Nephron progenitor cell (in vitro differentiated cells): Measurements from ENCODE around the gene EEF1A2.

Experiments used
- DNase-seq: peaks from one replicate; pipeline ENCODE4 v3.0.0; 2021
- H3K27ac Mint-ChIP-seq: 2 replicates; pipeline ENCODE4 v1.8.0; 2021; ENCODE audit warnings: mild to moderate bottlenecking, moderate library complexity, mixed read lengths
- H3K27me3 Mint-ChIP-seq: 2 replicates; pipeline ENCODE4 v1.8.0; 2021; ENCODE audit warnings: mild to moderate bottlenecking, low read depth, mixed read lengths; ENCODE audit not compliant: poor library complexity
- H3K36me3 Mint-ChIP-seq: 2 replicates; pipeline ENCODE4 v1.8.0; 2021; ENCODE audit warnings: low read depth, mixed read lengths
- H3K4me1 Mint-ChIP-seq: 2 replicates; pipeline ENCODE4 v1.8.0; 2021; ENCODE audit warnings: mixed read lengths
- H3K4me3 Mint-ChIP-seq: 2 replicates; pipeline ENCODE4 v1.8.0; 2021; ENCODE audit warnings: mild to moderate bottlenecking, moderate library complexity, mixed read lengths
- H3K9me3 Mint-ChIP-seq: 2 replicates; pipeline ENCODE4 v1.8.0; 2021; ENCODE audit warnings: mild to moderate bottlenecking, moderate library complexity, mixed read lengths
- TF ChIP-seq, protein P1 (sequence below): fragments of 200-600 bp; sonication (generic); IDR thresholded peaks from 2 replicates; pipeline ENCODE4 v1.5.0; 2021; ENCODE audit warnings: antibody characterized with exemption

EEF1A2 gene

DNA sequence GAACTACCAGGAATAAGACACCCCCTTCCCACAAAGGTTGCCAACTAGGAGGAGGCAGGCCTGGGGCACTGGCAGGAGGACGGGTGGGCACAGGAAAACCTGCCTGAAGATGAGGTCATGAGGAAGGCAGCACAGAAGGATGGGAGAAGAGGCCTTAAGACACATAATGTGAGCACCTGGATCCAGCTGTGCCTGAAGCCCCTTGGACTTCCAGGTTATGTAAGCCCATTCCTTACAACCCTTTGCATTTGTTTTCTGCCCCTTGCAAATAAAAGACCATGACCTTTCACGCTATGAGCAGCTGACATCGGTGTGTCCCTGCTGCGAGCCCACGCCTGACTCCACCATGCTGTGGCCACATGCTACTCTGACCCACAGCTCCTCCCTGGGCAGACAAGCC is 49.9 kb downstream of the EEF1A2 start:
- H3K27ac Mint-ChIP-seq = no peak overlapping the region
- TF ChIP-seq, protein P1, sequence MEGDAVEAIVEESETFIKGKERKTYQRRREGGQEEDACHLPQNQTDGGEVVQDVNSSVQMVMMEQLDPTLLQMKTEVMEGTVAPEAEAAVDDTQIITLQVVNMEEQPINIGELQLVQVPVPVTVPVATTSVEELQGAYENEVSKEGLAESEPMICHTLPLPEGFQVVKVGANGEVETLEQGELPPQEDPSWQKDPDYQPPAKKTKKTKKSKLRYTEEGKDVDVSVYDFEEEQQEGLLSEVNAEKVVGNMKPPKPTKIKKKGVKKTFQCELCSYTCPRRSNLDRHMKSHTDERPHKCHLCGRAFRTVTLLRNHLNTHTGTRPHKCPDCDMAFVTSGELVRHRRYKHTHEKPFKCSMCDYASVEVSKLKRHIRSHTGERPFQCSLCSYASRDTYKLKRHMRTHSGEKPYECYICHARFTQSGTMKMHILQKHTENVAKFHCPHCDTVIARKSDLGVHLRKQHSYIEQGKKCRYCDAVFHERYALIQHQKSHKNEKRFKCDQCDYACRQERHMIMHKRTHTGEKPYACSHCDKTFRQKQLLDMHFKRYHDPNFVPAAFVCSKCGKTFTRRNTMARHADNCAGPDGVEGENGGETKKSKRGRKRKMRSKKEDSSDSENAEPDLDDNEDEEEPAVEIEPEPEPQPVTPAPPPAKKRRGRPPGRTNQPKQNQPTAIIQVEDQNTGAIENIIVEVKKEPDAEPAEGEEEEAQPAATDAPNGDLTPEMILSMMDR = no peak
- H3K4me1 Mint-ChIP-seq = peaks cover 27% of the 10 kb centered on the region
- no peak overlapping the region for H3K4me3 Mint-ChIP-seq
- DNase-seq = no peak
- H3K27me3 Mint-ChIP-seq = peaks cover 12% of the 10 kb centered on the region
- H3K9me3 Mint-ChIP-seq = no peaks in the 10 kb centered on the region
- H3K36me3 Mint-ChIP-seq = no peaks in the 10 kb centered on the region

DNA sequence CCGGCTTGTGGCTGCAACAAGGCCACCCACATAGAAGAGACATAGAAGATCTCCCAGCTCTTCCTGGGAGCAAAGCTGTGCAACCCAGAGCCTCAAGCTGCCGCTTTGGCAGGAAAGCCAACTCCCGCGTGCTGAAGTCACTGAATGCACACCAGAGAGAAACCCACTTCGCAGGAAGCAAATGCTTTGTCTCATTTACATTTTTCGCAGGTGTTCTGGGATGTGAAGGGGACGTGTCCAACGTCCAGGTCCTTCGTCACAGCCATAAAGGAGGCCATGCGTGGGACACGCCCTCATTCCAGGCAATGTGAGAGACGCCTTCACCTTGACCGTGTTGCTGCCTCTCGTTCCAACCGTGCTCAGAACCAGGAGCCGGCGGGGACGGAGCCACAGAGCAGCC is 50.9 kb downstream of the EEF1A2 start:
- H3K27me3 Mint-ChIP-seq = peaks cover 8% of the 10 kb centered on the region
- peaks cover 20% of the 10 kb centered on the region for H3K4me1 Mint-ChIP-seq
- peak overlapping the region; percentile 92 for H3K27ac Mint-ChIP-seq
- H3K9me3 Mint-ChIP-seq = peaks cover 4% of the 10 kb centered on the region
- no peaks in the 10 kb centered on the region for H3K36me3 Mint-ChIP-seq
- TF ChIP-seq, protein P1 = no peak
- no peak for DNase-seq
- H3K4me3 Mint-ChIP-seq = no peak overlapping the region

DNA sequence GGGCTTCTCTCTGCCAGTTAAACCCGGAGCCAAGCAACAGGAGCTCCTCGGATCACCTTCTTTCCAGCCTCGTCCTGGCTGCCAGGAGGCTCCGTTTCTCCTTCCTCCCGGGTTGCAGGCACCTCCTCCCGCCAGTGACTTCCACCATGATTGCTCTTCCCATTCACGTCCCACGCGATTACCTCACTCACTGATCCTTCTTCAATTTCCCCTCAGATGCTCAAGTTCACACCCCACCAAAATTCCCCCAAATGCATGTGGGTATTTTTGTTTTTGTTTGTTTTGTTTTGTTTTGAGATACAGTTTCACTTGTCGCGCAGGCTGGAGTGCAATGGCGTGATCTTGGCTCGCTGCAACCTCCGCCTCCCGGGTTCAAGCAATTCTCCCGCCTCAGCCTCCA is 51.6 kb downstream of the EEF1A2 start:
- Mint-ChIP-seq H3K9me3 (peaks cover 9% of the 10 kb centered on the region), H3K4me1 (peaks cover 20% of the 10 kb centered on the region), H3K27ac (peak overlapping the region; percentile 85), H3K27me3 (peaks cover 12% of the 10 kb centered on the region), H3K4me3 (no peak overlapping the region), H3K36me3 (no peaks in the 10 kb centered on the region)
- DNase-seq = no peak
- TF ChIP-seq, protein P1 = no peak

DNA sequence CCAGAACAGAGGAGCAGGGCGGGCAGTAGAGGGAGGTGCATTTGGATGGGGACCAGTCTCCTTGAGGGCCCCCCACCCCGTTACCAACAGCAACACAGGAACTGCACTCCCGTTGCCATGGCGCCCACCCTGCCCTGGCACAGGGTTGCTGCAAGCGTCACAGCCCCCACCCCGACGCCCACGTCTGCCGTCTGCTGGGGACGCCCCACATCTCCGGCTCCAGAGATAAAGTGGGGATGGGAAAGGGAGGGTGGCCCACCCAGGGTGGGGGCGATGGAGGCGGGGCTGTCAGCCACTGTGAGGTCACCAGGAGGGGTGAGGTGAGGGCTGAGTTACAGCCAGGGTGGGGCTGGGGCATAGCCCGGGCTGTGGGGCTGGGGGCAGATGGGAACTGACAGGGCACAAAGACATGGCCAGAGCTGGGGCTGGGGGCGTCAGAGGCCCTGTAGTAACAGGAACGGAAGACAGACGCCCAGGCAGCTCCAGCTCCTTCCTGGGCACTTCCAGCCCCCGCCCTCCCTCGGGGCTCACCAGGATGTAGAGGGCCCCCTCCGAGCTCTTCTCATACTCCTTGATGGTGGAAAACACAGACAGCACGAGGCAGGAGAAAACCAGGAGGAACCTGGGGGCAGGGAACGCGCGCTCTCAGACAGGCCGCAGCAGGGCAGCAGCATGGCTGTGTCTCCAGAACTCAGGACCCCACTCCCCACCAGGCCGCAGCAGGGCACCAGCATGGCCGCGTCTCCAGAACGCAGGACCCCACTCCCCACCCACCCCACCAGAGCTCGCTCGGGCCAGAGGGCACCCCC is 52.5 kb downstream of the EEF1A2 start:
- no peak for DNase-seq
- TF ChIP-seq, protein P1 = no peak
- Mint-ChIP-seq H3K27me3 (peaks cover 12% of the 10 kb centered on the region), H3K9me3 (peaks cover 9% of the 10 kb centered on the region), H3K36me3 (no peaks in the 10 kb centered on the region), H3K4me3 (no peak overlapping the region), H3K4me1 (peaks cover 17% of the 10 kb centered on the region), H3K27ac (no peak overlapping the region)

DNA sequence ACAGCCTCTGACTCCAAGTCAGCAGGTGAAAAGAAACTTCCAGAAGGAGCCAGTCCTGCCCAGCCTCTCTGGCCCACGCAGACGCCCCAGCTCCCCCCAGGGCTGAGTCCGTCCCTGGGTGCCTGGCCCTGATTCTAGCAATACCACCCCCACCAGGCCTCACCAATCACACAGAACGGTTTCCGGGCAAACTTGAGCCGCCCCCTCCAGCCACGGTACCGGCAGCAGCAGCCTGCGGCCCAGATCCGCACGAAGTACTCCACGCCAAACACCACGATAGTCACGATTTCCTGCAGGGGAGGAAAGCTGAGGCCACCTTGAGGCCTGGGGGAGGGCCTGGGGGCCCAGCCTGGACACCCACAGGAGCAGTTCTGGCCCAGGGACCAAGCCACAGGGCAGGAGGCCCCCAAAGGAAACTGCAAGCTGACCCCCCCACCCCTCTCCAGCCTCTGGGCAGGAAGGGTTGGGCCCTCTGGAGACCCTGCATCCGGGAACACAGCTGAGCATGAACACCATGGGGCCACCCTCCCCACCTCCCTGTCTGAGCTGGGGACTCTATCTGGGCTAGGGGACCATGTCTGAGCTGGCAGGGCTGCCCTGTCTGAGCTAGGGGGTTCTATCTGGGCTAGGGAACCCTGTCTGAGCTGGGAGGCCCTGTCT is 53.7 kb downstream of the EEF1A2 start:
- TF ChIP-seq, protein P1 = no peak
- Mint-ChIP-seq H3K27ac (no peak overlapping the region), H3K27me3 (peaks cover 12% of the 10 kb centered on the region), H3K4me1 (peaks cover 16% of the 10 kb centered on the region), H3K36me3 (no peaks in the 10 kb centered on the region), H3K9me3 (peaks cover 9% of the 10 kb centered on the region), H3K4me3 (no peak overlapping the region)
- DNase-seq = no peak
